Measurements from ENCODE around the gene VN1R4.
"Not testable (repeated sequence)": the region's sequence is repeated elsewhere in the genome, so short reads cannot be mapped to it uniquely, and the experiment has no call there.

The VN1R4 gene

GRCh38 chr19:53267623-53268022, at the start of gene VN1R4:
Gene VN1R4, minus strand, starts transcription at chr19:53267723. Its CDS starts 58 bp downstream, at chr19:53267665.
- not testable (repeated sequence) for DNase-seq

GRCh38 chr19:53311897-53312296, 44.4 kb upstream of the VN1R4 start:
- no peak for DNase-seq

GRCh38 chr19:53311044-53311443, 43.5 kb upstream of the VN1R4 start:
- DNase-seq, result no peak

- peak; percentile 49 for DNase-seq
Observed at GRCh38 chr19:53308339-53308811, 40.9 kb upstream of the VN1R4 start.

GRCh38 chr19:53301341-53301740, 33.8 kb upstream of the VN1R4 start:
- not testable (repeated sequence) for DNase-seq

GRCh38 chr19:53294786-53295441, 27.4 kb upstream of the VN1R4 start:
- DNase-seq, result no peak

- no peak for DNase-seq
Observed at GRCh38 chr19:53290758-53291549, 23.4 kb upstream of the VN1R4 start.

GRCh38 chr19:53285087-53285486, 17.6 kb upstream of the VN1R4 start:
- DNase-seq, result no peak

- not testable (repeated sequence) for DNase-seq
Observed at GRCh38 chr19:53281947-53282346, 14.4 kb upstream of the VN1R4 start.

GRCh38 chr19:53275480-53275879, 8.0 kb upstream of the VN1R4 start:
- DNase-seq, result no peak

- DNase-seq, result no peak
Observed at GRCh38 chr19:53272044-53272443, 4.5 kb upstream of the VN1R4 start.

GRCh38 chr19:53269861-53270260, 2.3 kb upstream of the VN1R4 start:
- not testable (repeated sequence) for DNase-seq

GRCh38 chr19:53257715-53258342, 9.7 kb downstream of the VN1R4 start, which contains the start of gene VN1R2:
Gene VN1R2, plus strand, starts transcription at chr19:53258292. Its CDS starts 84 bp downstream, at chr19:53258376.
- DNase-seq, result not testable (repeated sequence)

- DNase-seq, result peak; percentile 93
Observed at GRCh38 chr19:53254411-53255341, 12.8 kb downstream of the VN1R4 start, which contains the start of gene ZNF677. Gene ZNF677, minus strand, starts transcription at chr19:53254873. Its CDS starts 3,323 bp downstream, at chr19:53251550.

- no peak for DNase-seq
Observed at GRCh38 chr19:53246498-53246897, 21.0 kb downstream of the VN1R4 start.

GRCh38 chr19:53237114-53237777, 30.3 kb downstream of the VN1R4 start:
- DNase-seq, result no peak

GRCh38 chr19:53224606-53225005, 42.9 kb downstream of the VN1R4 start:
- DNase-seq, result no peak

- DNase-seq, result not testable (repeated sequence)
Observed at GRCh38 chr19:53222716-53223115, 44.8 kb downstream of the VN1R4 start.

Measured in right forelimb (tissue), 1 donor.